ENCODE results near the gene BRD1.

Gene BRD1

DNA sequence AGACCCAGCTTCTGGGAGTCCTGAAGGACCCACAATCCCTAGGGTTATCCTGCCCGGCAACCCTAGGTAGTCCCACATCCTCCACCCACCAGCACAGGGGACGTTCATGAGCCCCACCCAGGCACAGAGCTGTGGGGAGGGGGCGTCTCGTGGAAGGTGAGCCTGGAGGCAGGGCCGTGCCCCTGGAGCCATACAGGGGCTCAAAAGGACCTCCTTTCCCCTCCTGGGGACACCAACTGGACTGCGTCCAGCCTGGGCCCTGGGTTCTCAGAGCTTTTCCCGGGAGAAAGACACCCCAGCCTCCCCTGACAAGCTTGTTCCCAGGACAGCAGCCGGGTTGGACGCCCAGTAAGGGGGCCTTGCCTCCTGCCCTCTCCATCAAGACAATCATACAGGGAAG, 78.4 kb downstream of the BRD1 start:
- TF ChIP-seq, protein P1, sequence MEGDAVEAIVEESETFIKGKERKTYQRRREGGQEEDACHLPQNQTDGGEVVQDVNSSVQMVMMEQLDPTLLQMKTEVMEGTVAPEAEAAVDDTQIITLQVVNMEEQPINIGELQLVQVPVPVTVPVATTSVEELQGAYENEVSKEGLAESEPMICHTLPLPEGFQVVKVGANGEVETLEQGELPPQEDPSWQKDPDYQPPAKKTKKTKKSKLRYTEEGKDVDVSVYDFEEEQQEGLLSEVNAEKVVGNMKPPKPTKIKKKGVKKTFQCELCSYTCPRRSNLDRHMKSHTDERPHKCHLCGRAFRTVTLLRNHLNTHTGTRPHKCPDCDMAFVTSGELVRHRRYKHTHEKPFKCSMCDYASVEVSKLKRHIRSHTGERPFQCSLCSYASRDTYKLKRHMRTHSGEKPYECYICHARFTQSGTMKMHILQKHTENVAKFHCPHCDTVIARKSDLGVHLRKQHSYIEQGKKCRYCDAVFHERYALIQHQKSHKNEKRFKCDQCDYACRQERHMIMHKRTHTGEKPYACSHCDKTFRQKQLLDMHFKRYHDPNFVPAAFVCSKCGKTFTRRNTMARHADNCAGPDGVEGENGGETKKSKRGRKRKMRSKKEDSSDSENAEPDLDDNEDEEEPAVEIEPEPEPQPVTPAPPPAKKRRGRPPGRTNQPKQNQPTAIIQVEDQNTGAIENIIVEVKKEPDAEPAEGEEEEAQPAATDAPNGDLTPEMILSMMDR (IDR thresholded peaks at IDR 0.05; ENCODE audit: low read depth, low read length), result no peak
- no peak for DNase-seq (ENCODE audit: extremely low read depth, low read depth)

DNA sequence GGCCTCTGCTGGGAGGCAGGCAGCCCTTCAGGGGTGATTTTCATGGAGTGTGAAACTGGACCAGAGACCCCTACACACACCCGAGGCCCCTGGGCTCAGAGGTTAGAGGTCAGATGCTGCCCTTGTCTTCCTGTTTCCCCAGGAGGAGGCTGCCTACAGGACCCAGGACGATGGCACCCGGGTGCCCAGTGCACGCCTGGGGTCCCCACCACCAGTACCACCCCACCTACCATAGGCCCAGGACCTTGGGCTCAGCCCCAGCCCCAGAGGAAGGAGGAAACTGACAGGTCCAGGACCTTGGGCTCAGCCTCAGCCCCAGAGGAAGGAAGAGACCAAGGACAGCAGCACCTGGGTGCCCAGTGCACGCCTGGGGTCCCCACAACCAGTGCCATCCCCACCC, 79.2 kb downstream of the BRD1 start:
- DNase-seq (ENCODE audit: extremely low read depth, low read depth), result no peak
- TF ChIP-seq, protein P1 (IDR thresholded peaks at IDR 0.05; ENCODE audit: low read depth, low read length), result no peak

DNA sequence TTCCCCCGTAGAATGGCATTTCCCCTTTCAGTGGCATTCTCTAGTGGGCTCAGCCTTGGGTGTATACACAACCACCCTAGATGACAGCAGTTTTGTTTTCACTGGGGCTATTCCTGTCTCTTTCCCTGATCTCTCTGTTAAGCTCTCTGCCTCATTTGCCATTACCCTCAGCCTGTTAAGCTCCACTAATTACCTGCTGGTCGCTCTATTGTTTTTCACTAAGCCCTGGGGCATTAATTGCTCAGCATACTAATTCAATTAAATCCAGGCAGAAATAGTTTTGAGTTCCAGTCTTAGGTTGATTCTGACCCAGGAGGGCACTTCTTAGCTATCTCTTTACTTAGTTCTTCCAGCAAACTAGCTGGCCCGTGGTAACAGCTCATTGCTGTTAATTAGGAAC, 80.0 kb downstream of the BRD1 start:
- no peak for DNase-seq (ENCODE audit: extremely low read depth, low read depth)

DNA sequence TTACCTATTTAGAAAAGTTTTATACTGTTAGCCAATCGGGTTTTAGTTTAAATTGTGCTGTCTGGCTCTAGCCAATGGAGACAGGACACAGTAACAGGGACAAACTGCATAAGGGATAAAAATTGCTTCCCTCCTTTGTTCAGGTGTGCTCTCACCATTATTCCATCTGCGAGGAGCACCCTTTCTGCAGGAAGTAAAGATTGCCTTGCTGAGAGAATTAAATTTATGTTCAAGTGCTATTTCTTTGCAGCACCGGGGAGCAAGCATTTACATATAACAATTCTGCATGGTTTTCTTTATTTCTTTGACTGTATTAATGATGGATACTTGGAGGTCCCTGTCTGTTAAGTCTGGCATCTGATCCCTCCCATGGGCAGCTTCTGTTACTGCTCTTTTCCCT, 80.5 kb downstream of the BRD1 start:
- TF ChIP-seq, protein P1 (IDR thresholded peaks at IDR 0.05; ENCODE audit: low read depth, low read length), result no peak
- no peak for DNase-seq (ENCODE audit: extremely low read depth, low read depth)

More for the DNA sequence above, 80.0 kb downstream of the BRD1 start:
- TF ChIP-seq, protein P1 (IDR thresholded peaks at IDR 0.05; ENCODE audit: low read depth, low read length), result no peak

DNA sequence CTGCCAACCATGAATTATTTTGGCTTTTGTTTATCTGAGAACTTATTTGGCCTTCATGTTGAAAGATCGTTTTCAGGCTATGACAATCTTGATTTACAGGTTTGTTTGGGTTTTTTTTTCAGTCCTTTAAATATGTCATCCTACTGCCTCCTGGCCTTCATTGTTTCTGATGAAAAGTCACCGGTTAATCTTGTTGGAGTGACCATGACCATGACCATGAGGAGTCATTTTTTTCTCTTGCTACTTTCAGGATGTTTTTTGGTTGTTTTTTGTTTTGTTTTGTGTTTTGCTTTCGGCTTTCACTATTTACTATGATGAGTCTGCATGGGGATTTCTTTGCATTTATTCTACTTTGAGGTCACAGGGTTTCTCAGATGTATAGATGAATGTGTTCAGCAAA, 81.6 kb downstream of the BRD1 start:
- TF ChIP-seq, protein P1 (IDR thresholded peaks at IDR 0.05; ENCODE audit: low read depth, low read length), result no peak
- no peak for DNase-seq (ENCODE audit: extremely low read depth, low read depth)

DNA sequence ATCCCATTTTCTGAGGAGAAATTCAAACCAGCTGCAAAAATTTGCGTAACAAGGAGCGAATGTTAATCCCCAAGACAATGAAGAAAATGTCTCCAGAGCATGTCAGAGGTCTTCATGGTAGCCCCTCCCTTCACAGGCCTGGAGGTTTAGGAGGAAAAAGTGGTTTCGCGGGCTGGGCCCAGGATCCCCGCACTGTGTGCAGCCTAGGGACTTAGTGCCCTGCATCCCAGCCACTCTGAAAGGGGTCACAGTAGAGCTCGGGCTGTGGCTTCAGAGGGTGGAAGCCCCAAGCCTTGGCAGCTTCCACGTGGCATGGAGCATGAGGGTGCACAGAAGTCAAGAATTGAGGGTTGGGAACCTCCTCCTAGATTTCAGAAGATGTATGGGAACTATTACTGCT, 87.4 kb downstream of the BRD1 start:
- no peak for DNase-seq (ENCODE audit: extremely low read depth, low read depth)

DNA sequence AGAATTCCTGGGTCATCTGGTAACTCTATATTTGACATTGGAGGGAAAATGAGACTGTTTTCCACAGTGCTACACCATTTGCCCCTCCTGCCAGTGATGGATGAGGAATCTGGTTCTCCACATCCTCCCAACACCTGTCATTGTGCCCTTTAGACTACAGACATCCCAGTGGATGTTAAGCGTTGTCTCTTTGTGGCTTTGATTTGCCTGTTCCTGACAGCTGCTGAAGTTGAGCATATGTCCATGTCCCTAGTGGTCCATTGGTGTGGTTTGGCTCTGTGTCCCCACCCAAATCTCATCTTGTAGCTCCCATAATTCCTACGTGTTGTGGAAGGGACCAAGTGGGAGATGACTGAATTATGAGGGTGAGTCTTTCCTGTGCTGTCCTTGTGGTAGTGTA, 88.5 kb downstream of the BRD1 start:
- TF ChIP-seq, protein P1 (IDR thresholded peaks at IDR 0.05; ENCODE audit: low read depth, low read length), result no peak
- DNase-seq (ENCODE audit: extremely low read depth, low read depth), result no peak

More for the DNA sequence above, 87.4 kb downstream of the BRD1 start:
- TF ChIP-seq, protein P1 (IDR thresholded peaks at IDR 0.05; ENCODE audit: low read depth, low read length), result no peak

Measured in AG09319 (cell line).